SK-N-SH (cell line): ENCODE measurements around the gene LARGE2. TPM values are rescaled to one million over a fixed set of nuclear protein-coding genes. Genes with fewer than 3 reads are reported as not detected.

ENCODE experiments used
- CTCF ChIA-PET: fragments of 300-600, 350-600 bp; formaldehyde crosslinking; extraction: SDS; loops from one replicate; lab custom pipeline; 2021; lab: Yijun Ruan, JAX
- POLR2A ChIA-PET: fragments of 350-600 bp; sonication (Branson Sonifier 250); formaldehyde crosslinking; extraction: SDS; loops from one replicate; lab custom pipeline; 2020; ENCODE audit warnings: antibody characterized with exemption, inconsistent platforms; lab: Yijun Ruan, JAX
- DNase-seq: peaks from one replicate; pipeline ENCODE4 v3.0.0; 2012
- H2AFZ ChIP-seq: fragments of 200-600 bp; sonication (generic); 2 replicates; pipeline ENCODE4 v1.8.1; 2016; ENCODE audit warnings: antibody characterized with exemption, mild to moderate bottlenecking, low read depth
- H3F3A ChIP-seq: fragments of 200-600 bp; sonication (generic); replicated peaks from 2 replicates; pipeline ENCODE3; 2016; ENCODE audit warnings: antibody characterized with exemption, mild to moderate bottlenecking; ENCODE audit not compliant: insufficient read depth
- H3K27ac ChIP-seq, 2 experiments: fragments of 200-500 bp in 1 of 2; fragments of 200-600 bp in 1 of 2; sonication (Bioruptor generic) in 1 of 2; sonication (generic), shearing (Covaris generic) in 1 of 2; 2 replicates each; pipeline versions ENCODE4 v1.5.1 to v1.6.1; 2014 to 2016; ENCODE audit warnings: low read depth in 2 of 2, inconsistent platforms in 1 of 2, low read length in 1 of 2, mild to moderate bottlenecking in 1 of 2, mixed read lengths in 1 of 2
- H3K27me3 ChIP-seq: fragments of 200-600 bp; sonication (generic), shearing (Covaris generic); 2 replicates; pipeline ENCODE4 v1.6.1; 2016; ENCODE audit warnings: mixed run types; ENCODE audit not compliant: insufficient read depth
- H3K36me3 ChIP-seq, 2 experiments: fragments of 200-500 bp in 1 of 2; fragments of 200-600 bp in 1 of 2; sonication (Bioruptor generic) in 1 of 2; sonication (generic) in 1 of 2; replicated peaks in 1 of 2; 2 replicates each; pipeline versions ENCODE3 to v1.5.1; 2014 to 2016; ENCODE audit warnings: low read length in 1 of 2, mild to moderate bottlenecking in 1 of 2; ENCODE audit not compliant: insufficient read depth in 2 of 2, control insufficient read depth in 1 of 2
- H3K4me1 ChIP-seq, 2 experiments: fragments of 200-500 bp in 1 of 2; fragments of 200-600 bp in 1 of 2; sonication (Bioruptor generic) in 1 of 2; sonication (generic), shearing (Covaris generic) in 1 of 2; 2 replicates each; pipeline versions ENCODE4 v1.5.1 to v1.6.1; 2014 to 2016; ENCODE audit warnings: low read depth in 1 of 2, low read length in 1 of 2, mixed run types in 1 of 2; ENCODE audit not compliant: insufficient read depth in 2 of 2, control insufficient read depth in 1 of 2
- H3K4me2 ChIP-seq: fragments of 200-600 bp; sonication (generic), shearing (Covaris generic); 2 replicates; pipeline ENCODE4 v1.6.1; 2017; ENCODE audit warnings: mixed run types
- H3K4me3 ChIP-seq, 2 experiments: fragments of 200-500 bp in 1 of 2; fragments of 200-600 bp in 1 of 2; sonication (Bioruptor generic) in 1 of 2; sonication (generic), shearing (Covaris generic) in 1 of 2; 2 replicates each; pipeline versions ENCODE4 v1.5.1 to v1.8.1; 2014 to 2016; ENCODE audit warnings: low read depth in 2 of 2, inconsistent platforms in 1 of 2, low read length in 1 of 2, mild to moderate bottlenecking in 1 of 2, mixed read lengths in 1 of 2, moderate library complexity in 1 of 2
- H3K79me2 ChIP-seq: fragments of 200-600 bp; sonication (generic); 2 replicates; pipeline ENCODE4 v1.8.1; 2017; ENCODE audit warnings: mild to moderate bottlenecking; ENCODE audit not compliant: insufficient read depth
- H3K9ac ChIP-seq: fragments of 200-600 bp; sonication (generic); 2 replicates; pipeline ENCODE4 v1.6.1; 2017; ENCODE audit warnings: mixed run types
- H3K9me2 ChIP-seq: fragments of 200-600 bp; sonication (generic); 2 replicates; pipeline ENCODE4 v1.6.1; 2017; ENCODE audit warnings: mixed run types
- H3K9me3 ChIP-seq: fragments of 200-600 bp; sonication (generic); 2 replicates; pipeline ENCODE4 v1.6.1; 2017; ENCODE audit warnings: mixed run types, mild to moderate bottlenecking, moderate library complexity
- H4K20me1 ChIP-seq: fragments of 200-600 bp; sonication (generic); 2 replicates; pipeline ENCODE4 v1.6.1; 2017; ENCODE audit warnings: mild to moderate bottlenecking, mixed run types; ENCODE audit not compliant: insufficient read depth
- CTCF ChIP-seq: fragments of 200-600 bp; sonication (generic); IDR thresholded peaks from 2 replicates; pipeline ENCODE4 v1.6.1; 2017; ENCODE audit warnings: antibody characterized with exemption, mild to moderate bottlenecking, moderate library complexity
- ELF1 ChIP-seq: IDR thresholded peaks from 2 replicates; pipeline ENCODE4 v1.4.0; 2012
- FOXJ3 ChIP-seq: sonication (generic); formaldehyde crosslinking; IDR thresholded peaks from 2 replicates; pipeline ENCODE4 v1.5.1; 2020; ENCODE audit warnings: mild to moderate bottlenecking, missing genetic modification reagents
- FOXM1 ChIP-seq: IDR thresholded peaks from 2 replicates; pipeline ENCODE4 v1.4.0; 2012; ENCODE audit warnings: low read depth, mild to moderate bottlenecking
- GABPA ChIP-seq: IDR thresholded peaks from 2 replicates; pipeline ENCODE4 v1.4.0; 2012; ENCODE audit warnings: low read depth, mild to moderate bottlenecking
- GATA2 ChIP-seq: sonication (generic); formaldehyde crosslinking; IDR thresholded peaks from 2 replicates; pipeline ENCODE4 v1.5.0; 2020; ENCODE audit warnings: mild to moderate bottlenecking, missing genetic modification reagents
- JUND ChIP-seq: IDR thresholded peaks from 2 replicates; pipeline ENCODE4 v1.4.0; 2012
- MAX ChIP-seq: IDR thresholded peaks from 2 replicates; pipeline ENCODE4 v1.4.0; 2012; ENCODE audit warnings: low read depth
- MEF2A ChIP-seq: IDR thresholded peaks from 2 replicates; pipeline ENCODE4 v1.4.0; 2012; ENCODE audit warnings: low read depth, borderline replicate concordance
- MXI1 ChIP-seq: IDR thresholded peaks from 2 replicates; pipeline ENCODE4 v1.6.1; 2012; ENCODE audit warnings: mild to moderate bottlenecking, low read depth, low read length, improper control_type of control experiment
- NFIC ChIP-seq: IDR thresholded peaks from 2 replicates; pipeline ENCODE4 v1.4.0; 2012; ENCODE audit warnings: borderline replicate concordance
- PBX3 ChIP-seq: IDR thresholded peaks from 2 replicates; pipeline ENCODE4; 2012
- POLR2AphosphoS5 ChIP-seq: IDR thresholded peaks from 2 replicates; pipeline ENCODE4 v1.6.1; 2012; ENCODE audit warnings: low read depth, low read length
- RAD21 ChIP-seq: IDR thresholded peaks from 2 replicates; pipeline ENCODE4 v1.6.1; 2012; ENCODE audit warnings: mild to moderate bottlenecking, low read length
- TAF1 ChIP-seq: IDR thresholded peaks from 2 replicates; pipeline ENCODE4 v1.6.1; 2012; ENCODE audit warnings: low read depth, mild to moderate bottlenecking, low read length, moderate library complexity, borderline replicate concordance
- USF1 ChIP-seq: IDR thresholded peaks from 2 replicates; pipeline ENCODE4 v1.4.0; 2012; ENCODE audit warnings: low read depth, borderline replicate concordance
- YY1 ChIP-seq: IDR thresholded peaks from 2 replicates; pipeline ENCODE4 v1.4.0; 2012; ENCODE audit warnings: low read depth, mild to moderate bottlenecking
- ZBTB33 ChIP-seq: IDR thresholded peaks from 2 replicates; pipeline ENCODE4 v1.4.0; 2012; ENCODE audit warnings: low read depth, borderline replicate concordance
- WGBS: methylation state at CpG from one replicate; pipeline ENCODE4 v1.1.6; 2017; ENCODE audit warnings: low lambda C conversion rate; 5-methylcytosine and 5-hydroxymethylcytosine counted together
- polyA plus RNA-seq, 3 experiments: library from polyadenylated mRNA; depleted of rRNA; stranded (reverse); fragments of >200 nt; gene quantifications; 2 replicates each; pipeline ENCODE4 v1.2.3, GENCODE V29; 2012

The LARGE2 gene
- polyA plus RNA-seq, 1 of the 3 experiments (the other 2 are of a cell fraction): 2.4 TPM

GRCh38 chr11:45917623-45918330 is 4.7 kb upstream of the LARGE2 start, which contains the start of gene PEX16 (continued):
- TF ChIP-seq ZBTB33: no peak
- no peak for TF ChIP-seq USF1
- TF ChIP-seq JUND: no peak
- TF ChIP-seq MXI1: peak; percentile 70; the same call in 1 of the 2 replicates
- TF ChIP-seq MAX: no peak; the same call in none of the 2 replicates
- TF ChIP-seq CTCF: no peak
- TF ChIP-seq MEF2A: no peak

GRCh38 chr11:45918331-45918941 is 4.0 kb upstream of the LARGE2 start:
- peak overlapping the region; percentile 89; the same call in 1 of the 2 replicates for H3K9ac ChIP-seq
- H3K9me2 ChIP-seq: no peaks in the 10 kb centered on the region
- H3K9me3 ChIP-seq: no peaks in the 10 kb centered on the region
- H3K27me3 ChIP-seq: no peaks in the 10 kb centered on the region
- no peaks in the 10 kb centered on the region for H4K20me1 ChIP-seq
- DNase-seq: peak; percentile 94
- H3F3A ChIP-seq: peaks cover 4% of the 10 kb centered on the region
- peaks cover 0 to 23% of the 10 kb centered on the region in 2 experiments for H3K36me3 ChIP-seq
- H2AFZ ChIP-seq: peak overlapping the region; percentile 95
- WGBS: under 1% methylated on average over 28 of the region's 38 CpGs
- peaks cover 7 to 17% of the 10 kb centered on the region in 2 experiments; a peak in 3 of 4 replicates for H3K4me1 ChIP-seq
- peak overlapping the region; percentile 83 to 89 for H3K27ac ChIP-seq
- ChIA-PET POLR2A (interaction anchor here (0.5 to 2.3 kb wide), 9 partner anchors 8 to 377 kb away, joined by 3 to 15 read pairs (median 4); no protein-coding TSS in a partner anchor), CTCF (interaction anchor here (1.0 to 6.2 kb wide), 5 partner anchors 18 to 321 kb away, joined by 3 to 35 read pairs (median 4); no protein-coding TSS in a partner anchor)
- peak overlapping the region; percentile 95 to 99 for H3K4me3 ChIP-seq
- H3K79me2 ChIP-seq: peaks cover 19% of the 10 kb centered on the region
- H3K4me2 ChIP-seq: peak overlapping the region; percentile 97
- TF ChIP-seq NFIC: no peak
- TF ChIP-seq PBX3: 0 out of 2 replicates have a peak, but pooled peaks have one; percentile 22
- peak; percentile 83 for TF ChIP-seq POLR2AphosphoS5
- no peak for TF ChIP-seq RAD21
- TF ChIP-seq USF1: no peak
- TF ChIP-seq ELF1: no peak
- no peak for TF ChIP-seq FOXM1
- TF ChIP-seq JUND: no peak
- TF ChIP-seq MEF2A: no peak
- no peak for TF ChIP-seq GATA2 (CRISPR knock-in tag)
- TF ChIP-seq FOXJ3 (CRISPR knock-in tag): no peak
- no peak for TF ChIP-seq GABPA
- TF ChIP-seq TAF1: 0 out of 2 replicates have a peak, but pooled peaks have one; percentile 39
- no peak for TF ChIP-seq YY1
- peak; percentile 56; the same call in 1 of the 2 replicates for TF ChIP-seq MXI1
- no peak for TF ChIP-seq MAX
- no peak for TF ChIP-seq CTCF
